ENCODE results near the gene PRRG4. TPM values are rescaled to one million over a fixed set of nuclear protein-coding genes. Genes with fewer than 3 reads are reported as not detected.

PRRG4 gene
- total RNA-seq, 1 experiment from 2014 or later, result 0.87 TPM

GRCh38 chr11:32829157-32829679 lies 509 bp upstream of the PRRG4 start:
- TF ChIP-seq GTF2I (CRISPR knock-in tag; conservative IDR thresholded peaks at IDR 0.05), result no peak
- no peak for TF ChIP-seq ERG (CRISPR knock-in tag; IDR thresholded peaks at IDR 0.05)
- TF ChIP-seq ZNF671 (CRISPR knock-in tag; IDR thresholded peaks at IDR 0.05), result no peak
- no peak for TF ChIP-seq ZBTB43 (CRISPR knock-in tag; IDR thresholded peaks at IDR 0.05)
- TF ChIP-seq JAZF1 (CRISPR knock-in tag; IDR thresholded peaks at IDR 0.05), result no peak
- no peak for TF ChIP-seq ELF4 (CRISPR knock-in tag; IDR thresholded peaks at IDR 0.05; ENCODE audit: low read depth)
- TF ChIP-seq SMAD4 (CRISPR knock-in tag; IDR thresholded peaks at IDR 0.05), result no peak
- no peak for TF ChIP-seq ZNF138 (CRISPR knock-in tag; conservative IDR thresholded peaks at IDR 0.05)
- TF ChIP-seq JUN (CRISPR knock-in tag; IDR thresholded peaks at IDR 0.05), result no peak
- TF ChIP-seq ZNF532 (CRISPR knock-in tag; IDR thresholded peaks at IDR 0.05; ENCODE audit: borderline replicate concordance), result no peak
- Mint-ChIP-seq H3K4me1 (peaks cover 17% of the 10 kb centered on the region), H3K27me3 (ENCODE audit: low read depth) (peaks cover 37% of the 10 kb centered on the region), H3K27ac (no peak overlapping the region; the same call in 1 of the 2 replicates), H3K36me3 (no peaks in the 10 kb centered on the region), H3K9me3 (no peaks in the 10 kb centered on the region), H3K4me3 (peak overlapping the region; percentile 86)
- DNase-seq (ENCODE audit: low spot score), result no peak
- POLR2A ChIA-PET, result no interaction called here
- CTCF ChIA-PET, result interaction anchor here (0.7 kb wide), 1 partner anchor 20 kb away, joined by 6 read pairs; no protein-coding TSS in a partner anchor
- ATAC-seq, result no peak

GRCh38 chr11:32830413-32830738 lies 649 bp downstream of the PRRG4 start:
- peaks cover 21% of the 10 kb centered on the region for H3K4me1 Mint-ChIP-seq
- H3K27me3 Mint-ChIP-seq (ENCODE audit: low read depth), result peaks cover 37% of the 10 kb centered on the region
- H3K36me3 Mint-ChIP-seq, result no peaks in the 10 kb centered on the region; the same call in 1 of the 2 replicates
- CTCF ChIA-PET, result interaction anchor here (0.7 to 1.3 kb wide), 2 partner anchors 10 to 21 kb away, joined by 3 read pairs; no protein-coding TSS in a partner anchor
- POLR2A ChIA-PET, result no interaction called here
- ATAC-seq, result peak; percentile 16
- H3K9me3 Mint-ChIP-seq, result no peaks in the 10 kb centered on the region
- H3K27ac Mint-ChIP-seq, result no peak overlapping the region
- DNase-seq (ENCODE audit: low spot score), result no peak
- peak overlapping the region; percentile 64 for H3K4me3 Mint-ChIP-seq
- TF ChIP-seq TEAD4 (CRISPR knock-in tag; IDR thresholded peaks at IDR 0.05) (no peak), ZNF121 (CRISPR knock-in tag; IDR thresholded peaks at IDR 0.05) (no peak), ATF1 (CRISPR knock-in tag; IDR thresholded peaks at IDR 0.05) (no peak), ZNF512 (CRISPR knock-in tag; IDR thresholded peaks at IDR 0.05; ENCODE audit: borderline replicate concordance) (no peak), NR2C2 (CRISPR knock-in tag; IDR thresholded peaks at IDR 0.05) (no peak), SOX15 (CRISPR knock-in tag; IDR thresholded peaks at IDR 0.05) (no peak), NFE2L1 (CRISPR knock-in tag; IDR thresholded peaks at IDR 0.05) (no peak), ERG (CRISPR knock-in tag; IDR thresholded peaks at IDR 0.05) (no peak), RORB (CRISPR knock-in tag; IDR thresholded peaks at IDR 0.05) (no peak), KAT7 (CRISPR knock-in tag; IDR thresholded peaks at IDR 0.05; ENCODE audit: borderline replicate concordance) (no peak), ZNF671 (CRISPR knock-in tag; IDR thresholded peaks at IDR 0.05) (no peak), ZMAT4 (CRISPR knock-in tag; IDR thresholded peaks at IDR 0.05) (no peak), ZBTB43 (CRISPR knock-in tag; IDR thresholded peaks at IDR 0.05) (no peak)
